ENCODE results near the gene CFAP45. TPM values are rescaled to one million over a fixed set of nuclear protein-coding genes. Genes with fewer than 3 reads are reported as not detected.

Gene CFAP45
- total and polyA plus RNA-seq, 8 donors: 0.30 to 1.0 (median 0.52) TPM; not detected in 4

GRCh38 chr1:159925719-159926078 is 25.7 kb upstream of the CFAP45 start:
- 4 to 11% (median 9%) methylated on average over 5 to 7 of the region's 7 CpGs for WGBS, 5 donors
- Histone ChIP-seq H3K4me3 (peak overlapping the region; percentile 79 to 93 (median 82)), H3K36me3 (peaks cover 0 to 11% (median 1%) of the 10 kb centered on the region in 4 donors), H3K27me3 (no peaks in the 10 kb centered on the region), H3K27ac (peak overlapping the region; percentile 87 to 99 (median 98)), H3K9me3 (no peaks in the 10 kb centered on the region), H3K4me1 (peaks cover 29 to 51% (median 42%) of the 10 kb centered on the region in 4 donors)
- intact Hi-C loops (cut with DNase I; ENCODE audit: low total_unique reads): no loop called here
- no peak for TF ChIP-seq CTCF (IDR thresholded peaks at IDR 0.05)
- TF ChIP-seq EP300 (IDR thresholded peaks at IDR 0.05): no peak
- TF ChIP-seq POLR2AphosphoS5 (IDR thresholded peaks at IDR 0.05): no peak
- TF ChIP-seq POLR2A (IDR thresholded peaks at IDR 0.05): no peak
- DNase-seq: no peak

GRCh38 chr1:159924791-159925718 is 25.1 kb upstream of the CFAP45 start, which contains the start of gene TAGLN2:
Gene TAGLN2, minus strand, starts transcription at chr1:159925507. Its CDS starts 4,998 bp downstream, at chr1:159920509.
- H3K36me3 ChIP-seq: peaks cover 3 to 17% (median 8%) of the 10 kb centered on the region in 4 donors
- DNase-seq: peak; percentile 93 to 97
- H3K4me3 ChIP-seq: peak within 1 kb of the TSS; percentile 79 to 93 (median 82)
- peak within 1 kb of the TSS; percentile 87 to 99 (median 98) for H3K27ac ChIP-seq
- no peaks in the 10 kb centered on the region for H3K27me3 ChIP-seq
- no peak for TF ChIP-seq CTCF (IDR thresholded peaks at IDR 0.05)
- peak in 2 of 4 donors; percentile 84 to 96 for TF ChIP-seq POLR2A (IDR thresholded peaks at IDR 0.05)
- no peak for TF ChIP-seq EP300 (IDR thresholded peaks at IDR 0.05)
- peak; percentile 69 to 99 (median 98) for TF ChIP-seq POLR2AphosphoS5 (IDR thresholded peaks at IDR 0.05)
- H3K9me3 ChIP-seq: no peaks in the 10 kb centered on the region
- 0 to 2% (median 0%) methylated on average over 44 to 58 of the region's 58 CpGs for WGBS, 5 donors
- intact Hi-C loops (cut with DNase I; ENCODE audit: low total_unique reads): no loop called here
- H3K4me1 ChIP-seq: peaks cover 29 to 58% (median 49%) of the 10 kb centered on the region in 4 donors

- Histone ChIP-seq H3K4me3 (peak overlapping the region; percentile 79 to 93 (median 82)), H3K27ac (peak overlapping the region; percentile 87 to 99 (median 98)), H3K4me1 (peaks cover 37 to 65% (median 57%) of the 10 kb centered on the region in 4 donors), H3K36me3 (peaks cover 11 to 19% (median 16%) of the 10 kb centered on the region in 4 donors), H3K27me3 (no peaks in the 10 kb centered on the region), H3K9me3 (no peaks in the 10 kb centered on the region)
- intact Hi-C loops (cut with DNase I; ENCODE audit: low total_unique reads): no loop called here
- TF ChIP-seq CTCF (IDR thresholded peaks at IDR 0.05): no peak
- TF ChIP-seq POLR2A (IDR thresholded peaks at IDR 0.05): no peak
- TF ChIP-seq EP300 (IDR thresholded peaks at IDR 0.05): peak; percentile 23
- peak; percentile 22 to 81 (median 71) for TF ChIP-seq POLR2AphosphoS5 (IDR thresholded peaks at IDR 0.05)
- WGBS, 5 donors: 0 to 1% (median 1%) methylated on average over 9 to 31 of the region's 31 CpGs
- peak; percentile 85 to 96 for DNase-seq
Observed at GRCh38 chr1:159924025-159924790, 24.2 kb upstream of the CFAP45 start.
